ENCODE data around the gene SDK1.
"Not testable (repeated sequence)": the region's sequence is repeated elsewhere in the genome, so short reads cannot be mapped to it uniquely, and the experiment has no call there.

Gene SDK1

DNA sequence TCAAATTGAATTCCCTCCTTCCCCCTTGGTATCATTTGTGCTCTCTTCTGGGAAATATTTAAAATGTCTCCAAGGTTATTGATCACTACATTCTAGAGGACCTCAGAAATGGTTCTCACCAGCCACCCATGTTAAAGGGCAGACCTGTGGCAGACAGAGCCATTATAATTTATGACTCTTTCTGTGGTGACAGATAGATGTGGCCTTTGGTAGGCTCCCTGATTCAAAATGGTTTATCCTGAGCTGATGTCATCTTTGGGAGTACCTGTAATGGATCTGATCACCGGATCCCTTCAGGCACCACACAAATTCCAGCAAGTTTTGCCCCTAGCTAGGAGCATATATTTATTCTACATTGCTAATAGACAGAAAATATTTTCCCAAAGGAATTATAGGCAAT is 267.5 kb downstream of the SDK1 start:
- in situ Hi-C loops (cut with HindIII; ENCODE audit: low sequenced_read_pairs), result no loop called here

DNA sequence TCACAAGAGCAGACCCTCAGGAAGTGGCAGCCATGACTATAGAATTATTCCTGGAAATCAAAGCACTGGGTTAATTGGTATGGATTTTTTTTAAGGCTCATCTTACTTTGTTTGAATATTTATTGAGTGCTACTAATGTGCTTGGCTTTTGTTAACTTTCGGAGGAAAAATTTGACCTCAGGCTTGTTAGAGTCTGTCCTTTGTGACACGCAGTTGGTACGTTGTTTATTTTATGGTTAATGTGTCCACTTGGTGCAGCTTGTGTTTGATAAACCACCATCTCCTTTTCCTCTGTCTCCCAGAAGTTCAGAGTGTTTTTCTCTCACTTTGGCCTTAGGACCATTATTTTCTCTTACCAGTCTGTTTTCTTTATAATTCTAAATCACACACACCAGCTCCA is 268.6 kb downstream of the SDK1 start:
- in situ Hi-C loops (cut with HindIII; ENCODE audit: low sequenced_read_pairs), result no loop called here

DNA sequence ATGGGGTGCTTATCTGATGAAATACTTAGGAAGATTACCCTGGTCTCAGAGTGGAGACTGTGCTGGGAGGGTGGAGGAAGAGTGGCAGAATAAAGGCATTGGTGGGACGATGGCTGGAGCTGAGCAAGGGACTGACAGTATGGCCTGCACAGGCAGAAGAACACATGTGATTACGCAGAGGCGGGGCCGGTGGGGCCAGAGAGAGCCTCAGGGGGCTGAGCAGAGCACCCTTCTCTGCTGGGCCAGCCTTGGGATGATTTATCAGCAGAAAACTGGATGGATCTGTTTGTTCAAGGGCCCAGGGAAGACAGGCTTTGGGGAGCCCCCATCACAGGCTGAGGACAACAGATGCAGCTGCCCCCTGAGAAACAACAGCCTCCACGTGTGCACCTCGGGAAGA is 272.1 kb downstream of the SDK1 start:
- in situ Hi-C loops (cut with HindIII; ENCODE audit: low sequenced_read_pairs), result no loop called here

DNA sequence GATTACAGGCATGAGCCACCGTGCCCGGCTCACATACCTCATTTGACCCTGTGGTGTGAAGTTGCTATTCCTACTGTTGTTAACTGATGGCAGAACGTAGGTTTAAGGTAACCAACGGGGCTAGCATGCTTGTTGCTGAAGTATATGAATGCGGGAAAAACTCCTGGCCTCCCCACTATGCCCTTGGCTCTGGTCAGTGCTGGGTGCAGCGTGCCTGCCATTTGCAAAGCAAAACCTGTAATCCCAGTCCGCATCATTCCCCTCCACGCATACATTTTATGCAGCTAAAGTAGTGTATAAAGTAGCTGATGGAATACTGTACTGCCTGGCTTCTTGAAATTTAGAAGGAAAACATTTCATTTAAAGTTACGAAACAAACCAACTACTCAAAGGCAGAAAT is 273.3 kb downstream of the SDK1 start:
- in situ Hi-C loops (cut with HindIII; ENCODE audit: low sequenced_read_pairs), result no loop called here

DNA sequence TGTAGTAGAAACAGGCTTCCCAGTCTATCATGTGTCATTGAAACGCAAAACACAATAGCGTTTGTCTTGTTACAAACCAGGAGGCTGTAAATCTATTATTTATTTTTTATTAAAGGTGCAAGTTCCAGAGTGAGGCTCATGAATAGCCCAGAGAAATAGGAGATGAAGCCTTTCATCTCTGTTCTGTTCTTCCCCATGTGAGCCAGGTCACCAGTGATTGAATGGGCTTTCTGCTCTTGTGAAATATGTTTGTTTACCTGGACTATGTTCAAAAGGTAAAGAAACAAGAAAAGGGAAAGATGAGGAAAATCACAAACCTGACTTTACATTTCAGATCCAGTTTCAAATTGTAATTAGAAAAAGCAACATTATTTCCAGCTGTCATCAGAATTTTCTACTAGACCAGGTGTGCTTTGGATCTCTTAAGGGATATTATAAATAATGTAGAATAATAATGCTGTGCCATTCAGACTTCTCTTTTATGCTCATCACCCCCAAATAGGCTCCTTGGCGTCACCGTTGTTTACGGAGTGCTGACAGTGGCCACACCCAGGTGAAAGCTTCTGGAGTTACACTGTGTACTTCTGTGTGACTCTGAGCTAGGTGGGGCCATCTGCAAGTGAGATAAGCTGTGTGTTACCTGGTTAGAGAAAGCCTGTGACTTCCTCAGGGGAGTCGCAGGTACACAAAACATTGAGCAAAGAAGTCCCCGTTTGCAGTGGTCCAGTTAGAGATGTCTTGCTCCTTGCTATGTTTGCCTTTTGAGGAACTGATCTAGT is 274.9 kb downstream of the SDK1 start:
- in situ Hi-C loops (cut with HindIII; ENCODE audit: low sequenced_read_pairs), result no loop called here

DNA sequence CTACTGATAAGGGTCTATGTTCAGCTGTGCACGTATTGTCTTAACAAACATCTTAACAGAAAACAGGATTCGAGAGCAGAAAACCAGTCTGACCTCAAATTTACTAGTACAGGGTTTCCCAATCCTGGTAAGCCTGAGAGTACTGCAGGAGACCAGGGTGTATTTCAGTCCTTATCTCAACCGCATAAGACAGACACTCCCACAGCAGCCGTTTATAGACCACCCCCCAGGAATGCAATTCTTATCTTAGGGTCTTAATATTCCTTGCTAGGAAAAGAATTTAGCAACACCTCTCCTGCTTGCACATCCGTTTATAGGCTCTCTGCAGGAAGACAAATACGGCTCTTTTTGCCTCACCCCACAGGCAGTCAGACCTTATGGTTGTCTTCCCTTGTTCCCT is 277.3 kb downstream of the SDK1 start:
- in situ Hi-C loops (cut with HindIII; ENCODE audit: low sequenced_read_pairs), result no loop called here

DNA sequence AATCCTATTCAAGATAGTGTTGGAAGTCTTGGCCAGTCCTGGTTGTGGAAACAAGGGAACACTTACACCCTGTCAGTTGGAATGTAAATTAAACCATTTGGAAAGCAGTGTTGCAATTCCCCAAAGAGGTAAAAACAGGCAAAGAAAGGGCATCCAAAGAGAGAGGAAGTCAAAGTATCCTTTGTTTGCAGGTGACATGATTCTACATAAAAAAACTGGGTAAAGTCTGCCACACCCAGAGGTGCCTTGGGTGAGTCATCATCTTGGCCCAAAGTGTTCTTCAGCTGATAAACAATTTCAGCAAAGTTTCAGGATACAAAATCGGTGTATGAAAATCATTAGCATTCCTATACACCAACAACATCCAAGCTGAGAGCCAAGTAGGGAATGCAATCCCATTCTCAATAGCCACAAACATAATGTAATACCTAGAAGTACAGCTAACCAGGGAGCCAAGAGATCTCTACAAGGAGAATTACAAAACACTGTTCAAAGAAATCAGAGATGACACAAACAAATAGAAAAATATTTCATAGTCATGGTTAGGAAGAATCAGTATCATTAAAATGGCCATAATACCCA is 278.7 kb downstream of the SDK1 start:
- in situ Hi-C loops (cut with HindIII; ENCODE audit: low sequenced_read_pairs), result no loop called here

DNA sequence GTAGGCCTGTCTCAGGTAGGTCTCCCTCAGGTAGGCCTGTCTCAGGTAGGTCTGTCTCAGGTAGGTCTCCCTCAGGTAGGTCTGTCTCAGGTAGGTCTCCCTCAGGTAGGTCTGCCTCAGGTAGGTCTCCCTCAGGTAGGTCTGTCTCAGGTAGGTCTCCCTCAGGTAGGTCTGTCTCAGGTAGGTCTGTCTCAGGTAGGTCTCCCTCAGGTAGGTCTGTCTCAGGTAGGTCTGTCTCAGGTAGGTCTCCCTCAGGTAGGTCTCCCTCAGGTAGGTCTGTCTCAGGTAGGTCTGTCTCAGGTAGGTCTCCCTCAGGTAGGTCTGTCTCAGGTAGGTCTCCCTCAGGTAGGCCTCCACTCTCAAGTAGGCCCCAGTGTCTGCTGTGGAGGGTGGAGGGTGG is 281.1 kb downstream of the SDK1 start:
- in situ Hi-C loops (cut with HindIII; ENCODE audit: low sequenced_read_pairs), result not testable (repeated sequence)

DNA sequence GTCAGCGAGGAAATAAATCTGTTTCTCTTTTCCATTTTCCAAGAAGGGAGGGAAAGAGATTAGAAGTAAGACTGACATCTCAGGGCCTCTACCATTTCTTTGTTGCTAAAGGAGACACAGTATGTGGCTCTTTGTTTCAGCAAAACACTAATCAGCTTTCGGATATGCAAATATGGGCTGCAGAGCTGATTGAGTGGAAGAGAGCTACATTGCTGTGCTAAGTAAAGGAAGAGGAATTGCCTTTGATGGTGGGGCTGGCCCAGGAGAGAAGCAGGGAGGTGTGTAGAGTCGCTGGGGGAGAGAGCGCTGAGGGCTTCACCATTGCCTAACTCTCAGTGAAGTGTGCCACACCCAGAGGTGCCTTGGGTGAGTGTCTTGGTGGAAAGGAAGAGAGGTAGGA is 284.8 kb downstream of the SDK1 start:
- in situ Hi-C loops (cut with HindIII; ENCODE audit: low sequenced_read_pairs), result no loop called here

DNA sequence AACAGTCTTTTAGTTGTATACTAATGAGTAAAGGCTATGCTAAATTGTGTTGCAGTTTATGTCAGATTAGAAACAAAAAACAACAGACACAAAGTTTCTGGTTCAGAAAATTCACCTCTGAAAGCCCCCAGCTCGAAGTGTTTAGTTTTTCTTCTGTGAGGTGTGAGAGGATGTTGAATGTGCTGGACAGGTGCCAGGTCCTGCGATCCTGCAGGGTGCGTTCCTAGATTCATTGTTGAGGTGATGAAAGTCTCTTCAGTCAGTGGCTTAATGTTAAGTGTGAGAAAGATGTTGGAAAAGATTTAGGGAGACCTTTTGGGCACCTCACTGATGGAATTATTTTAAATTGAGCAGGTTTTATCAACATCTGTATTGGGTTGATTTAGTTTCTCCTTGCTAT is 287.3 kb downstream of the SDK1 start:
- in situ Hi-C loops (cut with HindIII; ENCODE audit: low sequenced_read_pairs), result no loop called here

DNA sequence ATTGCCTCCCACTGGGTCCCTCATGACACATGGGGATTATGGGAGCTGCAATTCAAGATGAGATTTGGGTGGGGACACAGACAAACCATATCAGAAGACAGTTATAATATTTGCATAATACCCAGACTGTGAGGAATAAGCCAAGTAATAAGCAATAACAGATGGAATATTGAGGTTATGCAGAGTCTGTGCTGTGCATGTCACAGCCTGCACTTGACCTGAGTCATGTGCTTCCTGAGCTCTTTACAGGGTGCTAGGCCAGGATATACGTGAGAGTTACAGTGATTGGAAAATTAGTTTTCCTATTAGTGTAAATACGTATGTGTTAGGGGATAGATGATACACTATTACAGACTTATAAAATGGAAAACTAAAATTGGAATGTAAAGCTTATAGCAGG is 288.7 kb downstream of the SDK1 start:
- in situ Hi-C loops (cut with HindIII; ENCODE audit: low sequenced_read_pairs), result no loop called here

DNA sequence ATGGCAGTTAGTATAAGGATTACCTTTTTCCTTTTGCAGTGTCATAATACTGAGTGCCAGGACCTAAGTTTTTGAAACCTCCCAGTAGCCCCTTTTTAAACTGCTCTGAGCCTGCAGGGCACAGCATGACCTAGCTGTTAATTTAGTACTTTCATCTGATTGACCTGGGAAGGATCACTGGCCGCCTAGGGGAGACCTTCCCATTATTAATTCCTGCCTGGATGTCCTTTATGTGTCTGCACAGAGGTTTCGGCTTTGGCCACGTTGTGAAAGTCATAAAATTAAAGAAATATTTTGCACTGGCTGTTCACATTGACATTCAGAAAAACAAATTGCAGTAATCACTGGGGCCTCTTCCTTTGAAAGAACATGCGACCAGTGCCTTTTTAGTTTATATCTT is 290.2 kb downstream of the SDK1 start:
- in situ Hi-C loops (cut with HindIII; ENCODE audit: low sequenced_read_pairs), result no loop called here

DNA sequence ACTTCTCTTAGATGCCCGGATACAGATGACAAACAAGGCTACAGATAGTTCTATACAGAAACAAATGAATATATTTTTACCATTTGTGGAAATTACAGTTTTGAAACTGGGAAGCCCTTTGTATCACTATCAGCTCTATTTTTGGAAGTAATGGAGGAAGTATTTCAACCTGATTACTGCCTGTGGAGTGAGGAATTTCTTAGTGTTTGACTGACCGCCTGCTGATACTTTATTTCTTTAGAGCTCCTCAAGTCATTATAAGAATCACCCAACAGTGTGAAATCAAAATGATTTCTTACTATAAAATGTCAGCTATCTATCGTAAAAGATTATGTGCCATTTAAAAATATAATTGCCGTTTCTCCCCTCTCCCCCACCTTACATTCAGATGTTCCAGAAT is 290.9 kb downstream of the SDK1 start:
- in situ Hi-C loops (cut with HindIII; ENCODE audit: low sequenced_read_pairs), result no loop called here

DNA sequence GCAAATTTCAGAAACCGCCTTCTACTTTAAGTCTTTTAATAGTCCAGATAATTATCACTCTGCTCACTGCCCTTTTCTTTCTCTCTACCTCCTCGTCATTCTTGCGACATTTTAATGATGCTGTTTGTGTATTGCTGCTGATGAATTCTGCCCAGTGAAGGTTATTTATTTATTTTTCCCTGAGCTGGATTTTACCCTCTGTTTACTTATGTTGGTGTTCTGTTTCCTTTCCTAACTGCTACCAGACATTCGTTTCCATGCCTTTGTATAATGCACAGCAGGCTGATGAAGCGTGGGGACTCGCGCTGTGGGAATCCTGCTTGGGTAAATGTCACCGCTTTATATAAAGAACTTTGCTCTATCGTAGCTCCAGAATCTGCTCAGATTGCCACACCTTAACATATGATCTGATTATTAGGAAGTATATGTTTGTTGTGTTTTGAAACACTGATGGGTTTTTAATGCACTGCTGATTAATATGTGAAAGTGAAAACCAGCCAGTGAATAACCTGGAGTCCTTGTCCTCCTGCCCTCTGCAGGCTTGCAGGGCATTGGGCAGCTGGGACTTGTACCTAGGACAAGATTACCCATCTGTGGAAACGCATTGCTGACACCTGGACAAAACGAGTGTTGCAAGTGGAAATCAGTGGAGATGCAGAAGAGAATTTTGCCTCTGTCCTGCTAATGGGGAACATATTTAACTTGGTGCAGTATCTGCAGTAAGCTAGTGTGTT is 291.5 kb downstream of the SDK1 start:
- in situ Hi-C loops (cut with HindIII; ENCODE audit: low sequenced_read_pairs), result no loop called here

DNA sequence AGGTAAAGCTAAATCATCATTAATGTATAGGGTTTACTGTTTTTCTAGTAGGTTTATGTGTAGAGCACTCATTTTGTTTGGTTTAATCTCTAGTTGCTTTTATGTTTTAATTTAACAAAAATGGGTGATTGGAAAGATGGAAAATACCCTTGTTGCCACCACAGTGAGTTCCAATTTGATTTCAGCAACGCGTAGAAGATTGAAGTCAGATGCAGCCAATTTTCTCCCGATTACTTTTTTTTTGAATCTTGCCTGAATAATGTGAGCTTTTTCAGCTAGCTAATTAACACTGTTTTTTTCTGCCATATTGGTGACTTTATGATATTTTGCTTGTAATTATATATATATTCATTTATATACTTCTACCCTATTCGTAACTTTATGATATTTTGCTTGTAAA is 293.8 kb downstream of the SDK1 start:
- in situ Hi-C loops (cut with HindIII; ENCODE audit: low sequenced_read_pairs), result no loop called here

DNA sequence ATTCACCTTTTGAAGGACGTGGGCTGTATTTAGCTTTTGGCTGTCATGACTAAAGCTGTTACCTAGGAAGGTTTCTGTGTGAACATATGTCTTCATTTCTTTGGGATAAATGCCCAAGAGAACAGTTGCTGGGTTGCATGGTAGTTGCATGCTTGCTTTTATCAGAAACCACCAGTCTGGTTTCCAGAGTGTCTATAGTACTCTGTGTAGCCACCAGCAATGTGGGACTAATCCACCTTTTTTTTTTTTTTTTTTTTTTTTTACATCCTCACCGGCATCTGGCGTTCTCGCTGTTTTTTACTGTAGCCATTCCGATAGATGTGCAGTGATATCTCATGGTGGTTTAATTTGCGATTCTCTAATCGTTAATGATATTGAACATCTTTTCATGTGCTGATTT is 297.8 kb downstream of the SDK1 start:
- in situ Hi-C loops (cut with HindIII; ENCODE audit: low sequenced_read_pairs), result no loop called here

DNA sequence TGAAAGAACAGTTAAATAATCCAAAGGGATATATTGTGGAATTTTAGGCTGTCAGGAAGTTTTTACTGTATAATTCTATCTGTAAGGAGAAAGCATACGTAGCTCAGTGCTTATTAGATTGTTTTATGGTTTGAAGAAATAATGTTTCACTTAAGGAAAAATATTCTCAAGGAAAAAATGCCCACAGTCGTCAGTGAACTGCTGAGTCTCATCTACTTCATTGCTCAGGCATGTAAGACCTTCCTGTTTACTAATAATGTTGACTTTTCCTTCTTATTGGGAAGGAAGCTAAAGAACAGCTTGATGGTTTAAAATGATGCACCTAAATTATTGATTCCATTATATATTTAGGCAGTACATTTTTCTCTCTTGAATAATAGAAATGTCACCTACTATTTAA is 304.2 kb downstream of the SDK1 start:
- in situ Hi-C loops (cut with HindIII; ENCODE audit: low sequenced_read_pairs), result no loop called here

DNA sequence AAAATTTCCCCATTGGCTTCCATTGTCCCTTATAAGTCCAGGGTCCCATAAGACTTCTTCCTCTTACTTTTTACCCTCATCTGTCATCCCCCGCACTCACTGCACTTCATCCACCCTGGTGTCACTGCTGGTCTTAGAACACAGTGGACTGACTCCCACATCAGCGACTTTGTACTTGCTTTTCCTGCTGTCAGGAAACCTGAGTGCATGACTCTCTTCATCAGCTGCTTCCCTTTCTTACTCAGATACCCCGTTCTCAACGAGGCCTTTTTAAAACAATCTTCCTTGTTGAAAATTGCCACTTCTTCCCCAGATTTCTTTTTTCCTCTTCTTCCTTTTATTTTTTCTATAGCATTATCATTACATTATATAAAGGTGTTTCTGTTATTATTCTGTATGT is 305.4 kb downstream of the SDK1 start:
- in situ Hi-C loops (cut with HindIII; ENCODE audit: low sequenced_read_pairs), result no loop called here

DNA sequence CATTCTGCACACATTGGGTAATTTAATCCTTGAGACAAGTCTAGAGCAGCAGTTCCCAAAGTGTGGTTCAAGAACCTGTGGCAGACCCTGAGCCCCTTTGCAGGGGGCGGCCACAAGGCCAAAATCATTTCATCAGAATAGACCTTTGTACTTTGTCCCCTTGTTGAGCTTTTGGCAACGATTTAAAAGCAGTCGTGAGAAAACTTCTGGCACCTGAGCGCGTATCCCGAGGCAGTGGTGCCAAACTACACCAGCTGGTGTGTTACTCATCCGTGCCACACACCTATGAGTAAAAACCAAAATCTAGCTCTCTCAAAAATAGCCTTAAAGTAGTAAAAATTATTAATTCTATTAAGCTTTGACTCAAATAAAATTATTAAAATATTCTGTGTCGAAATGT is 306.8 kb downstream of the SDK1 start:
- in situ Hi-C loops (cut with HindIII; ENCODE audit: low sequenced_read_pairs), result no loop called here

DNA sequence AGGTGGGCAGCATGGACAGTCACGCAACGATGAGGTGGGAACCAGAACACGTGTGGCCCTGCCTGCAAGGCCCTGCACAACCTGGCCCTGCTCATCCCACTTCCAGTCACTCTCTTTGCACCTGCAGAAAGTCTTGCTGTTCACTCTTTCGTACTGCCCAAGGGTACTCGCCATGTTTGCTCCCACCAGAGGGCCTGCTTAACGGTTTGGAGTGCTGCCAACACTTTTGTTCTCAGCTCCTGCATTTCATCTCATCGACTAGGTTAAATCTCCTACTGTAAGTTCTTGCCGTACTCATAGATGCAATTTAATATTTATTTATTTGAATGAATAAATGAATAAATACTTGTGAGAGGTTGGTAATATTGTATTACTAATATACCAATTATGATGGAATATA is 315.3 kb downstream of the SDK1 start:
- in situ Hi-C loops (cut with HindIII; ENCODE audit: low sequenced_read_pairs), result no loop called here

DNA sequence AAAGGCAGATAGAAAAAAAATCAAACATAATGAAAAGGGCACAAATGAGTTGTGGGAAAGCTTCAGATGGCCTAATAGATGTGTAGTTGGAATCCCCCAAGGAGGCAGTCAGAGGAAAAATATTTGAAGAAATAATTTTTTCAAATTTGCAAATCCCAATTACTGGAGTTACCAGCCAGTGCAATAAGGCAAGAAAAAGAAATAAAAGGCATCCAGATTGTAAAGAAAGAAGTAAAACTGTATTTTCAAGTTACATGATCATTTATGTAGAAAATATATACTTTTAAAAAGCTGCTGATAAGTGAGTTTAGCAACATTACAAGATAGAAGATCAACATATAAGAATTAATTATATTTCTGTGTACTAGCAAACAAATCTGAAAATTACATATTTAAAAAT is 329.0 kb downstream of the SDK1 start:
- in situ Hi-C loops (cut with HindIII; ENCODE audit: low sequenced_read_pairs), result no loop called here

DNA sequence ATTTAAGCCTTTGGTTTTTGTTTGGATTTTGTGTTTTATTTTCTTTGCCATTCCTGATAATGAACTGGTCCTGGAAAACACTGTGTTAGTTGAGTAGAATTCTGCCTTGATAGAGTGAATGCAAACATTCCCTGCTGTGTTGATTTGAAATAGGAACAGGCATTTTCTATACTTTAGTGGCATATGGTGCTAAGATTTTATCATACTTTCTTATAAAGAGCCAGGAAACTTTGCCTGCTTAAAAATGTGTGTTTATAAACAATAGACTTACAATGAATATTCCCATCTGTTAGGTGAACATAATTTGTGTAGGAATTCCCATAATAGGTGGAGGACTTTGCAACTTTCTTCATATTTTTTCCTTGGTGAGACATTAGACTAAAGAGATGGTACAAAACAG is 333.3 kb downstream of the SDK1 start:
- in situ Hi-C loops (cut with HindIII; ENCODE audit: low sequenced_read_pairs), result no loop called here
